ENCODE results near the gene TBRG1. TPM values are rescaled to one million over a fixed set of nuclear protein-coding genes. Genes with fewer than 3 reads are reported as not detected.

TBRG1 gene
- total and polyA plus RNA-seq, 2 of the 8 experiments (the other 6 are each of a cell fraction or from before 2014, with no cell fraction given): 16.3 to 26.7 TPM

DNA sequence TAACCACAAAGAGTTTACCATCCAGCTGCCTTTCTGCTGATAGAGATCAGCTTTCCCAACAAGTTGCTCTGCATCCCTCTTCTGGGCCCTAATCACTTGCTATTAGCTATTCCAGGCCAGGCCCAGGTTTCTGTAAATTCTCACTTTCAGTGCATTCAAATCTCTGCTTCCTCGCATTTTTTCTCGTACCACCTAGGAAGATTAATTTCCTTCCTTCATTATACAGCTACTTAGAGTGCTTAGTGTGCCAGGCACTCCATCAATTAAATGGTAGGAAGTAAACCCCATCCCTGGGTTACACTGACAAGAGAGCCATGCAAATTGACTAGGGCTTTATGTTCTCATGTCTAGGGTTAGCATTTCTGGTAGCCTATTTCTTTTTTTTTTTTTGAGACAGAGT, 41.2 kb downstream of the TBRG1 start:
- H2BK5ac ChIP-seq (ENCODE audit: low read depth, low read length): no peak overlapping the region
- H3K27me3 ChIP-seq (replicated peaks in 1 of 4; ENCODE audit: control insufficient read depth in 3 of 4, extremely low read depth in 1 of 4, insufficient read depth in 3 of 4, low read length in 3 of 4): peaks cover 0 to 7% (median 0%) of the 10 kb centered on the region in 4 experiments; a peak in 3 of 7 replicates
- H3K4me3 ChIP-seq (ENCODE audit: extremely low read depth in 1 of 4, insufficient read depth in 2 of 4, low read depth in 3 of 4, low read length in 4 of 4): no peak overlapping the region
- peaks cover 0 to 3% of the 10 kb centered on the region in 2 experiments for H4K20me1 ChIP-seq (replicated peaks in 1 of 2; ENCODE audit: control insufficient read depth in 1 of 2, insufficient read depth in 2 of 2, low read length in 2 of 2)
- no peak overlapping the region for H3K56ac ChIP-seq (replicated peaks; ENCODE audit: insufficient read length, low read depth, low read length)
- H3K18ac ChIP-seq (ENCODE audit: extremely low read depth, low read length): no peak overlapping the region
- no peak overlapping the region for H3K27ac ChIP-seq (ENCODE audit: low read depth, low read length)
- no peak overlapping the region for H4K5ac ChIP-seq (ENCODE audit: insufficient read length, low read depth, low read length)
- DNase-seq (ENCODE audit: low read depth in 1 of 2, low spot score in 2 of 2) (no peak), FAIRE-seq (no peak)
- H4K91ac ChIP-seq (replicated peaks; ENCODE audit: insufficient read length, low read length): no peak overlapping the region
- no peak overlapping the region for H3K9ac ChIP-seq (replicated peaks in 1 of 4; ENCODE audit: extremely low read depth in 1 of 4, low read depth in 3 of 4, low read length in 3 of 4)
- H2AFZ ChIP-seq (ENCODE audit: low read length): no peak overlapping the region
- H3K23ac ChIP-seq (ENCODE audit: insufficient read length): no peak overlapping the region
- POLR2A ChIA-PET (ENCODE audit: partially characterized antibody): interaction anchor here (1.5 to 1.7 kb wide), 2 partner anchors 9 to 25 kb away, joined by 3 to 6 read pairs; partner anchors contain the start of genes SIAE and SPA17
- no peaks in the 10 kb centered on the region for H3K36me3 ChIP-seq (ENCODE audit: control insufficient read depth in 2 of 4, insufficient read depth in 4 of 4, low read length in 3 of 4)
- H3K4ac ChIP-seq (replicated peaks; ENCODE audit: insufficient read length, low read depth, low read length): no peak overlapping the region
- no peaks in the 10 kb centered on the region for H3K4me1 ChIP-seq (replicated peaks in 1 of 4; ENCODE audit: control insufficient read depth in 3 of 4, insufficient read depth in 4 of 4, low read length in 3 of 4)
- no peaks in the 10 kb centered on the region for H3K9me3 ChIP-seq (ENCODE audit: insufficient read depth in 2 of 2, low read depth in 1 of 2, low read length in 1 of 2)
- no peak overlapping the region for H2AK5ac ChIP-seq (ENCODE audit: low read depth, low read length)
- no peak overlapping the region for H2BK20ac ChIP-seq (ENCODE audit: low read length)
- H3K79me2 ChIP-seq (ENCODE audit: control insufficient read depth in 1 of 2, insufficient read depth in 2 of 2, low read length in 2 of 2): no peaks in the 10 kb centered on the region
- no peak overlapping the region for H3K14ac ChIP-seq (ENCODE audit: insufficient read length)
- no peaks in the 10 kb centered on the region for H3K23me2 ChIP-seq (ENCODE audit: low read depth, low read length)
- H4K8ac ChIP-seq (ENCODE audit: extremely low read depth, insufficient read depth, low read length): no peak overlapping the region
- H2BK15ac ChIP-seq (ENCODE audit: low read length): no peak overlapping the region
- no peak overlapping the region for H2BK120ac ChIP-seq (replicated peaks; ENCODE audit: low read depth, low read length)
- no peak for TF ChIP-seq CHD1 (IDR thresholded peaks at IDR 0.05; ENCODE audit: low read depth, low read length)
- no peak for TF ChIP-seq TAF7 (optimal IDR thresholded peaks at IDR 0.05; ENCODE audit: borderline replicate concordance, low read depth, low read length)
- CTCF ChIA-PET (ENCODE audit: partially characterized antibody): interaction anchor here (0.6 to 6.0 kb wide), 21 partner anchors 10 to 1801 kb away, joined by 3 to 42 read pairs (median 4); partner anchors contain the start of genes ESAM, ROBO3, SIAE and SPA17
- no peaks in the 10 kb centered on the region for H3K79me1 ChIP-seq (ENCODE audit: low read depth, low read length)
- H2BK12ac ChIP-seq (ENCODE audit: low read depth, low read length): no peak overlapping the region
- 79% methylated on average over 2 of the region's 2 CpGs; no CpG with 5 or more reads in 1 of the 2 experiments for WGBS, 2 experiments (ENCODE audit: extremely low coverage in 1 of 2, insufficient coverage in 1 of 2, insufficient read length in 1 of 2, insufficient replicate concordance in 2 of 2, low coverage in 1 of 2, low lambda C conversion rate in 2 of 2, missing lambda C conversion rate in 1 of 2)
- no peak overlapping the region for H3K4me2 ChIP-seq (ENCODE audit: insufficient read depth in 1 of 2, low read depth in 2 of 2, low read length in 2 of 2)

Measured in H1 (cell line).